ENCODE measurements around the gene RNF182.
A peak's percentile ranks its signal among the peaks of the same experiment; 100 is the strongest.
"Not testable (repeated sequence)": the region's sequence is repeated elsewhere in the genome, so short reads cannot be mapped to it uniquely, and the experiment has no call there.

The RNF182 gene

GRCh38 chr6:13924949-13925881 lies at the start of gene RNF182:
TSS of gene RNF182 (plus strand) at chr6:13924952. CDS start at chr6:13977120, 52,168 bp downstream.
- DNase-seq (ENCODE audit: low read depth), result no peak
- TF ChIP-seq CTCF (conservative IDR thresholded peaks at IDR 0.05; ENCODE audit: control insufficient read depth, insufficient read depth, low read depth, low read length), result no peak
- H3K4me3 ChIP-seq (ENCODE audit: control insufficient read depth, low read depth, low read length), result peak within 1 kb of the TSS; percentile 50

- no peak for TF ChIP-seq CTCF (conservative IDR thresholded peaks at IDR 0.05; ENCODE audit: control insufficient read depth, insufficient read depth, low read depth, low read length)
- H3K4me3 ChIP-seq (ENCODE audit: control insufficient read depth, low read depth, low read length), result no peak overlapping the region
- peak; percentile 57 for DNase-seq (ENCODE audit: low read depth)
These were observed 47.7 kb upstream of the RNF182 start for GRCh38 chr6:13877051-13877450.

DNA sequence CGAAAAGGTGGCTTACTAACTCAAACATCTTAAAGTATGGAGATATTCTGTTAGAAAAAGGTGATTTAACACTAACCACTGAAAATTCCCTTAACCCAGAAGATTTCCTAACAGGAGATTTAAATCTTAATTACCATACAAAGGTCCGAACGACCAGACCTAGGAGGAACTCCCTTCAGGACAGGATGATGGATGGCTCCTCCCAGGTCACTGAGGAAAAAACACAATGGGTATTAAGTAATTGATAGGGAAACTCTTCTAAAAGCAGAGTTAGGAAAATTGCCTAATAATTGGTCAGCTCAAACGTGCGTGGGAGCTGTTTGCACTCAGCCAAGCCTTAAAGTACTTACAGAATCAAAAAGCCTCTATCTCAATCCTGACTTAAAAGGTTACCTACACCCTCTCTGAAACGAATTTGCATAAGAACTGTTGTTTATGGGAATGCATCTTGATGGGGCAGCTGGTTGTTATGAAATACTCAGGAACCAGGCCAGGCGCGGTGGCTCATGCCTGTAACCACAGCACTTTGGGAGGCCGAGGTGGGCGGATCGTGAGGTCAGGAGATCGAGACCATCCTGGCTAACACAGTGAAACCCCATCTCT lies 44.6 kb upstream of the RNF182 start:
- not testable (repeated sequence) for H3K4me3 ChIP-seq (ENCODE audit: control insufficient read depth, low read depth, low read length)
- peak; percentile 64 for DNase-seq (ENCODE audit: low read depth)

- no peak for DNase-seq (ENCODE audit: low read depth)
- H3K4me3 ChIP-seq (ENCODE audit: control insufficient read depth, low read depth, low read length), result no peak overlapping the region
- TF ChIP-seq CTCF (conservative IDR thresholded peaks at IDR 0.05; ENCODE audit: control insufficient read depth, insufficient read depth, low read depth, low read length), result no peak
These were observed 43.1 kb upstream of the RNF182 start for GRCh38 chr6:13881621-13882165.

GRCh38 chr6:13883966-13884365 lies 40.8 kb upstream of the RNF182 start:
- TF ChIP-seq CTCF (conservative IDR thresholded peaks at IDR 0.05; ENCODE audit: control insufficient read depth, insufficient read depth, low read depth, low read length), result no peak
- no peak overlapping the region for H3K4me3 ChIP-seq (ENCODE audit: control insufficient read depth, low read depth, low read length)
- DNase-seq (ENCODE audit: low read depth), result no peak

GRCh38 chr6:13884397-13884796 lies 40.4 kb upstream of the RNF182 start:
- H3K4me3 ChIP-seq (ENCODE audit: control insufficient read depth, low read depth, low read length), result no peak overlapping the region
- no peak for TF ChIP-seq CTCF (conservative IDR thresholded peaks at IDR 0.05; ENCODE audit: control insufficient read depth, insufficient read depth, low read depth, low read length)
- DNase-seq (ENCODE audit: low read depth), result no peak

DNA sequence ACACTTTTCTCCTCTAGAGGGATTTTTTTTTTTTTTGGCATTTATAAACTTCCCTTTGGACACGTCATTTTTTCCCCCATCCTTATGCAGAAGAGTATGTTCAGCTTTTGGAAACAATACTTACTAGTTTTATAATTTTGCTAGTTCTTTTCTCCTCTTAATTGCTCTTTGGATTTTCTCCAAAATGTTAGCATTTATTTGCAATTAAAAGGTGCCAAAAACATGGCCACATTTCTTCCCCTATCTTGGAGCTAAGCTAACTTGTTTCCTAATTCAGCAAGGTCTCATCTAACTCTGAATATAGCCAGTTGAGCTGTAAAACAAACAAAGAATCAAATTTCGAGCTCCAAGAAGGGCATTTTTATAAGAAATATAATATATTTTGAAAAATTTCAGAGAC lies 39.2 kb upstream of the RNF182 start:
- TF ChIP-seq CTCF (conservative IDR thresholded peaks at IDR 0.05; ENCODE audit: control insufficient read depth, insufficient read depth, low read depth, low read length), result no peak
- no peak for DNase-seq (ENCODE audit: low read depth)
- no peak overlapping the region for H3K4me3 ChIP-seq (ENCODE audit: control insufficient read depth, low read depth, low read length)
